GM19452 (cell line): ENCODE data around the gene GRAMD2A.

Source experiments
- ATAC-seq: cut with Tn5 transposase; IDR thresholded peaks from one replicate; pipeline ENCODE4 v1.9.1; 2021; ENCODE audit not compliant: unreplicated experiment

GRAMD2A gene

GRCh38 chr15:72220687-72221086 lies 23.1 kb upstream of the GRAMD2A start:
- ATAC-seq = no peak

- no peak for ATAC-seq
Measured at GRCh38 chr15:72217216-72217615, 19.6 kb upstream of the GRAMD2A start.

- no peak for ATAC-seq
Measured at GRCh38 chr15:72216079-72216478, 18.5 kb upstream of the GRAMD2A start.

- no peak for ATAC-seq
Measured at GRCh38 chr15:72207558-72208085, 10.0 kb upstream of the GRAMD2A start.

- no peak for ATAC-seq
Measured at GRCh38 chr15:72206677-72207000, 9.1 kb upstream of the GRAMD2A start.

GRCh38 chr15:72205896-72206676 lies 8.5 kb upstream of the GRAMD2A start:
- ATAC-seq = no peak

- ATAC-seq = no peak
Measured at GRCh38 chr15:72205273-72205672, 7.7 kb upstream of the GRAMD2A start.

GRCh38 chr15:72203507-72203837 lies 5.9 kb upstream of the GRAMD2A start:
- no peak for ATAC-seq

- no peak for ATAC-seq
Measured at GRCh38 chr15:72202801-72203506, 5.4 kb upstream of the GRAMD2A start.

GRCh38 chr15:72202302-72202701 lies 4.7 kb upstream of the GRAMD2A start:
- ATAC-seq = no peak

- no peak for ATAC-seq
Measured at GRCh38 chr15:72201391-72201921, 3.9 kb upstream of the GRAMD2A start.

GRCh38 chr15:72200395-72201237 lies 3.0 kb upstream of the GRAMD2A start:
- ATAC-seq = no peak

- ATAC-seq = no peak
Measured at GRCh38 chr15:72199721-72200212, 2.2 kb upstream of the GRAMD2A start.

GRCh38 chr15:72199205-72199515 lies 1.6 kb upstream of the GRAMD2A start:
- ATAC-seq = no peak

GRCh38 chr15:72198356-72199204 lies 993 bp upstream of the GRAMD2A start:
- ATAC-seq = no peak

GRCh38 chr15:72197041-72197459 lies 537 bp downstream of the GRAMD2A start:
- ATAC-seq = no peak

GRCh38 chr15:72196409-72197040 lies 1.1 kb downstream of the GRAMD2A start:
- ATAC-seq = no peak

GRCh38 chr15:72195101-72195511 lies 2.5 kb downstream of the GRAMD2A start:
- no peak for ATAC-seq

- ATAC-seq = no peak
Measured at GRCh38 chr15:72193836-72194396, 3.7 kb downstream of the GRAMD2A start.

GRCh38 chr15:72192416-72192815 lies 5.2 kb downstream of the GRAMD2A start:
- ATAC-seq = no peak
